ENCODE measurements around the gene TALDO1. TPM values are rescaled to one million over a fixed set of nuclear protein-coding genes. Genes with fewer than 3 reads are reported as not detected.

TALDO1 gene
- total RNA-seq, 1 donor from 2014 or later: 101 TPM

DNA sequence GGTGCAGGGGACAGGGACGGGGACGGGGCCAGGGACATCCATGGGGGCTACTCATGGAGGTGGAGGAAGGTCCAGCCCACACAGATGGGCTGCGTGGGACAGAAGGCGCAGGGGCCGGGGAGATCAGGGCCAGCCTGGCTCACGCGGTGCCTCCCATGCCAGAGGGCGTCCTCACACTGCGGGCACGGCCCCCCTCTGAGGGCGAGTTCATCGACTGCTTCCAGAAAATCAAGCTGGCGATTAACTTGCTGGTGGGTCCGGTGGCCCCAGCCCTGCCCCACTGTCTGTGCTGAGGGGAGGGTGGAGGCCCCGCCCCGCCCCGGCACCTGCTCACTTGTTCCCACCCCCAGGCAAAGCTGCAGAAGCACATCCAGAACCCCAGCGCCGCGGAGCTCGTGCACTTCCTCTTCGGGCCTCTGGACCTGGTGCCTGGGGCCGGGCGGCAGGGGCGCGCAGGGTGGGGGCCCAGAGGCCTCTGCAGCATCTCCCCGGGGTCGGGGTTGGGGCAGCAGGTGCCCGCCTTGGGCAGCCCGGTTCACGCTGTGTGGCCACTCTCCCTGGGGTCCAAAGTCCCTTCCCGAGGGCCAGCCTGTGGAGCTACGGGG, 25.4 kb upstream of the TALDO1 start:
- no peaks in the 10 kb centered on the region for H3K36me3 ChIP-seq
- H3K4me1 Mint-ChIP-seq: peaks cover 16% of the 10 kb centered on the region
- H3K4me2 ChIP-seq: no peak overlapping the region
- no peak overlapping the region for H3K27ac ChIP-seq
- no peaks in the 10 kb centered on the region for H3K9me3 ChIP-seq (ENCODE audit: low read depth)
- no peak overlapping the region for H3K27ac Mint-ChIP-seq
- no peak for DNase-seq (ENCODE audit: low spot score)
- H3K36me3 Mint-ChIP-seq: no peaks in the 10 kb centered on the region
- peaks cover 19% of the 10 kb centered on the region for H3F3A ChIP-seq (ENCODE audit: low read depth)
- TF ChIP-seq EZH2 (IDR thresholded peaks at IDR 0.05): no peak
- no peak for TF ChIP-seq EZH2phosphoT487 (IDR thresholded peaks at IDR 0.05)
- TF ChIP-seq, protein P1, sequence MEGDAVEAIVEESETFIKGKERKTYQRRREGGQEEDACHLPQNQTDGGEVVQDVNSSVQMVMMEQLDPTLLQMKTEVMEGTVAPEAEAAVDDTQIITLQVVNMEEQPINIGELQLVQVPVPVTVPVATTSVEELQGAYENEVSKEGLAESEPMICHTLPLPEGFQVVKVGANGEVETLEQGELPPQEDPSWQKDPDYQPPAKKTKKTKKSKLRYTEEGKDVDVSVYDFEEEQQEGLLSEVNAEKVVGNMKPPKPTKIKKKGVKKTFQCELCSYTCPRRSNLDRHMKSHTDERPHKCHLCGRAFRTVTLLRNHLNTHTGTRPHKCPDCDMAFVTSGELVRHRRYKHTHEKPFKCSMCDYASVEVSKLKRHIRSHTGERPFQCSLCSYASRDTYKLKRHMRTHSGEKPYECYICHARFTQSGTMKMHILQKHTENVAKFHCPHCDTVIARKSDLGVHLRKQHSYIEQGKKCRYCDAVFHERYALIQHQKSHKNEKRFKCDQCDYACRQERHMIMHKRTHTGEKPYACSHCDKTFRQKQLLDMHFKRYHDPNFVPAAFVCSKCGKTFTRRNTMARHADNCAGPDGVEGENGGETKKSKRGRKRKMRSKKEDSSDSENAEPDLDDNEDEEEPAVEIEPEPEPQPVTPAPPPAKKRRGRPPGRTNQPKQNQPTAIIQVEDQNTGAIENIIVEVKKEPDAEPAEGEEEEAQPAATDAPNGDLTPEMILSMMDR (IDR thresholded peaks at IDR 0.05): no peak
- H4K20me1 ChIP-seq (ENCODE audit: low read depth): peaks cover 1% of the 10 kb centered on the region
- H3K9me3 Mint-ChIP-seq: peaks cover 2% of the 10 kb centered on the region
- H3K9ac ChIP-seq: no peak overlapping the region
- peaks cover 31% of the 10 kb centered on the region for H3K27me3 Mint-ChIP-seq (ENCODE audit: insufficient read depth, low read depth)
- no peak overlapping the region for H3K4me3 Mint-ChIP-seq
- peaks cover 41% of the 10 kb centered on the region for H3K27me3 ChIP-seq
- H3K4me1 ChIP-seq: peaks cover 10% of the 10 kb centered on the region
- no peaks in the 10 kb centered on the region for H3K79me2 ChIP-seq (ENCODE audit: low read depth)
- H2AFZ ChIP-seq (replicated peaks): no peak overlapping the region
- H3K4me3 ChIP-seq: no peak overlapping the region

DNA sequence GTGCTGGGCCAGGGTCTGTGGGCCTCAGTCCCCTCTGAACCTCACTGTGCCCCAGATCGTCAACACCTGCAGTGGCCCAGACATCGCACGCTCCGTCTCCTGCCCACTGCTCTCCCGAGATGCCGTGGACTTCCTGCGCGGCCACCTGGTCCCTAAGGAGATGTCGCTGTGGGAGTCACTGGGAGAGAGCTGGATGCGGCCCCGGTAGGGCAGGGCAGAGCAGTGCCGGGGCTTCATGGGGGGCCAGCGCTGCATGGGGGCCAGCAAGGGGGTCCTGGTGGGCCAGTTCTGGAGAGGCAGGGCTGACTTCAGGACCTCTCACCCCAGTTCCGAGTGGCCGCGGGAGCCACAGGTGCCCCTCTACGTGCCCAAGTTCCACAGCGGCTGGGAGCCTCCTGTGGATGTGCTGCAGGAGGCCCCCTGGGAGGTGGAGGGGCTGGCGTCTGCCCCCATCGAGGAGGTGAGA, 24.9 kb upstream of the TALDO1 start:
- Histone ChIP-seq H3K36me3 (no peaks in the 10 kb centered on the region), H3K4me1 (peaks cover 10% of the 10 kb centered on the region), H3F3A (ENCODE audit: low read depth) (peaks cover 20% of the 10 kb centered on the region), H3K4me2 (no peak overlapping the region), H3K27me3 (peaks cover 46% of the 10 kb centered on the region), H3K9ac (no peak overlapping the region), H3K9me3 (ENCODE audit: low read depth) (no peaks in the 10 kb centered on the region), H4K20me1 (ENCODE audit: low read depth) (peaks cover 5% of the 10 kb centered on the region), H3K27ac (no peak overlapping the region), H3K4me3 (no peak overlapping the region), H2AFZ (replicated peaks) (no peak overlapping the region), H3K79me2 (ENCODE audit: low read depth) (no peaks in the 10 kb centered on the region)
- Mint-ChIP-seq H3K4me3 (no peak overlapping the region), H3K4me1 (peaks cover 16% of the 10 kb centered on the region), H3K36me3 (no peaks in the 10 kb centered on the region), H3K27me3 (ENCODE audit: insufficient read depth, low read depth) (peaks cover 31% of the 10 kb centered on the region), H3K27ac (no peak overlapping the region), H3K9me3 (peaks cover 2% of the 10 kb centered on the region)
- TF ChIP-seq, protein P1 (IDR thresholded peaks at IDR 0.05): no peak
- no peak for TF ChIP-seq EZH2 (IDR thresholded peaks at IDR 0.05)
- TF ChIP-seq EZH2phosphoT487 (IDR thresholded peaks at IDR 0.05): no peak
- DNase-seq (ENCODE audit: low spot score): no peak

DNA sequence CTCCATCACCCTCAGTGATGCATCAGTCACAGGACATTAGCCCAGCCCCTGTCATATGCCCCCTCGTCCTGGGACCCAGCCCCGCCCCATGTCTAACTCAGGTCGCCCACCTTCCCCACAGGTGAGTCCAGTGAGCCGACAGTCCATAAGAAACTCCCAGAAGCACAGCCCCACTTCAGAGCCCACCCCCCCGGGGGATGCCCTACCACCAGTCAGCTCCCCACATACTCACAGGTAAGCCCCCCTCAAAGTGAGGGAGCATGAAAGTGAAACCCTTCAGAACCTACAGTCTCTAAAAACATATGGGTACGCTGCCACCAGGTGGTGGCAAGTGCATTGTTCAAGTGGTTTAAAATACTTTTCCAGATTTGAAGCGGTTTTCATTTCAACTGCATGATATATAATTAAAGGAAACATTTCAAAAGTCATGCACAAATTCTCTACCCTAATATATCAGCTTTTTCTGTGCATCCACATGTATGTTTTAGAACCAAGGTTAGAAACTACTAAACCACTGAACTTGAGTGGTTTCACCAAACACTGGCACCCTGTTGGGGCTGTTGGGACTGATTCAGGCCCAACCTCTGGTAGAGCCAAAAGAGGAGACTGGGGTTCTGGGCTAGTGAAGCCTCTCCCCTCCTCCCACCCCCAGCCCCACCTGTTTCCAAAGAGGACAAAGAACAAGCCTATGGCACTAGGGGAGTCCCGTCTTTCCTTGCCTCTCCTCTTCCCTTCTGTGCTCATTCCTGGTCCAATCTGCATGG, 24.0 kb upstream of the TALDO1 start:
- H3K4me1 Mint-ChIP-seq: peaks cover 16% of the 10 kb centered on the region
- Histone ChIP-seq H3K4me3 (no peak overlapping the region), H3K9ac (no peak overlapping the region), H4K20me1 (ENCODE audit: low read depth) (peaks cover 5% of the 10 kb centered on the region), H3K27me3 (peaks cover 51% of the 10 kb centered on the region), H3F3A (ENCODE audit: low read depth) (peaks cover 24% of the 10 kb centered on the region), H3K4me1 (peaks cover 10% of the 10 kb centered on the region), H3K79me2 (ENCODE audit: low read depth) (no peaks in the 10 kb centered on the region), H3K4me2 (no peak overlapping the region), H2AFZ (replicated peaks) (no peak overlapping the region), H3K27ac (no peak overlapping the region), H3K36me3 (no peaks in the 10 kb centered on the region), H3K9me3 (ENCODE audit: low read depth) (no peaks in the 10 kb centered on the region)
- H3K27me3 Mint-ChIP-seq (ENCODE audit: insufficient read depth, low read depth): peaks cover 31% of the 10 kb centered on the region
- no peak for TF ChIP-seq EZH2phosphoT487 (IDR thresholded peaks at IDR 0.05)
- TF ChIP-seq, protein P1 (IDR thresholded peaks at IDR 0.05): peak; percentile 66
- no peak overlapping the region for H3K4me3 Mint-ChIP-seq
- H3K9me3 Mint-ChIP-seq: peaks cover 2% of the 10 kb centered on the region
- peak; percentile 57 for DNase-seq (ENCODE audit: low spot score)
- H3K27ac Mint-ChIP-seq: no peak overlapping the region
- no peaks in the 10 kb centered on the region for H3K36me3 Mint-ChIP-seq
